Gastroesophageal sphincter (tissue), 4 donors: ENCODE data around the gene HMGCR. TPM values are rescaled to one million over a fixed set of nuclear protein-coding genes. Genes with fewer than 3 reads are reported as not detected.

Experiments used
- ATAC-seq: fragments of 150-250 bp; one replicate; pipeline ENCODE4 v1.9.1; 2016; ENCODE audit warnings: mild to moderate bottlenecking, moderate library complexity
- H3K27ac ChIP-seq, 4 donors: fragments of 200-600 bp; sonication (generic) in 3 of 4; 1 replicate in 3 of 4; 2 replicates in 1 of 4; pipeline ENCODE4 v1.5.1; 2016 to 2019
- H3K27me3 ChIP-seq: fragments of 200-600 bp; sonication (generic); one replicate; pipeline ENCODE4 v1.5.1; 2019
- H3K36me3 ChIP-seq, 2 donors: fragments of 200-600 bp; sonication (generic); one replicate each; pipeline ENCODE4 v1.5.1; 2019; ENCODE audit warnings: control low read depth in 1 of 2
- H3K4me1 ChIP-seq, 3 donors: fragments of 200-600 bp; sonication (generic); 1 replicate in 2 of 3; 2 replicates in 1 of 3; pipeline ENCODE4 v1.5.1; 2016 to 2019; ENCODE audit warnings: control low read depth in 2 of 3
- H3K4me3 ChIP-seq, 2 donors: fragments of 200-600 bp; sonication (generic); one replicate each; pipeline ENCODE4 v1.5.1; 2019; ENCODE audit warnings: mild to moderate bottlenecking in 1 of 2, moderate library complexity in 1 of 2
- H3K9me3 ChIP-seq, 3 donors: fragments of 200-600 bp; sonication (generic); one replicate each; pipeline ENCODE4 v1.5.1; 2017 to 2019; ENCODE audit warnings: control low read depth in 2 of 3
- EP300 ChIP-seq: sonication (generic); formaldehyde crosslinking; IDR thresholded peaks from one replicate; pipeline ENCODE4 v1.6.1; 2017; ENCODE audit warnings: antibody characterized with exemption, mild to moderate bottlenecking
- POLR2A ChIP-seq, 2 donors: fragments of 450-650 bp; IDR thresholded peaks; one replicate each; pipeline ENCODE4 v1.6.1; 2017; ENCODE audit warnings: antibody characterized with exemption in 2 of 2, mild to moderate bottlenecking in 2 of 2, moderate library complexity in 1 of 2
- POLR2AphosphoS5 ChIP-seq: sonication (generic); formaldehyde crosslinking; IDR thresholded peaks from one replicate; pipeline ENCODE4 v1.6.1; 2017; ENCODE audit warnings: antibody characterized with exemption
- WGBS, 2 donors: methylation state at CpG; one replicate each; pipeline ENCODE4 v1.1.5; 2018; ENCODE audit warnings: low coverage in 1 of 2; 5-methylcytosine and 5-hydroxymethylcytosine counted together
- total RNA-seq, 4 donors: library from RNA; depleted of rRNA; stranded (reverse); fragments of >200 nt; gene quantifications; one replicate each; pipeline ENCODE4 v1.1.0, GENCODE V29; 2016
- TF ChIP-seq, protein P1 (sequence below), 4 experiments: fragments of 200-600 bp in 2 of 4; fragments of 450-650 bp in 2 of 4; sonication (generic) in 1 of 4; IDR thresholded peaks; one replicate each; pipeline ENCODE4 v1.5.1; 2017 to 2019; ENCODE audit warnings: antibody characterized with exemption in 4 of 4, mild to moderate bottlenecking in 2 of 4, moderate library complexity in 2 of 4

HMGCR gene
- total RNA-seq, 4 donors from 2014 or later = 10.4 to 14.2 (median 13.5) TPM

GRCh38 chr5:75374394-75374814, 37.4 kb downstream of the HMGCR start:
- no peak for ATAC-seq
- no peak for TF ChIP-seq POLR2A (IDR thresholded peaks at IDR 0.05)
- TF ChIP-seq, protein P1, sequence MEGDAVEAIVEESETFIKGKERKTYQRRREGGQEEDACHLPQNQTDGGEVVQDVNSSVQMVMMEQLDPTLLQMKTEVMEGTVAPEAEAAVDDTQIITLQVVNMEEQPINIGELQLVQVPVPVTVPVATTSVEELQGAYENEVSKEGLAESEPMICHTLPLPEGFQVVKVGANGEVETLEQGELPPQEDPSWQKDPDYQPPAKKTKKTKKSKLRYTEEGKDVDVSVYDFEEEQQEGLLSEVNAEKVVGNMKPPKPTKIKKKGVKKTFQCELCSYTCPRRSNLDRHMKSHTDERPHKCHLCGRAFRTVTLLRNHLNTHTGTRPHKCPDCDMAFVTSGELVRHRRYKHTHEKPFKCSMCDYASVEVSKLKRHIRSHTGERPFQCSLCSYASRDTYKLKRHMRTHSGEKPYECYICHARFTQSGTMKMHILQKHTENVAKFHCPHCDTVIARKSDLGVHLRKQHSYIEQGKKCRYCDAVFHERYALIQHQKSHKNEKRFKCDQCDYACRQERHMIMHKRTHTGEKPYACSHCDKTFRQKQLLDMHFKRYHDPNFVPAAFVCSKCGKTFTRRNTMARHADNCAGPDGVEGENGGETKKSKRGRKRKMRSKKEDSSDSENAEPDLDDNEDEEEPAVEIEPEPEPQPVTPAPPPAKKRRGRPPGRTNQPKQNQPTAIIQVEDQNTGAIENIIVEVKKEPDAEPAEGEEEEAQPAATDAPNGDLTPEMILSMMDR (IDR thresholded peaks at IDR 0.05) = no peak
- no peak for TF ChIP-seq EP300
- TF ChIP-seq POLR2AphosphoS5 = no peak
- H3K27me3 ChIP-seq = no peaks in the 10 kb centered on the region
- H3K27ac ChIP-seq = no peak overlapping the region
- H3K9me3 ChIP-seq = no peaks in the 10 kb centered on the region
- H3K4me3 ChIP-seq = no peak overlapping the region
- peaks cover 0 to 72% of the 10 kb centered on the region in 2 donors for H3K36me3 ChIP-seq
- WGBS, 2 donors = 73 to 90% methylated on average over 3 to 9 of the region's 12 CpGs
- no peaks in the 10 kb centered on the region for H3K4me1 ChIP-seq

GRCh38 chr5:75375414-75375813, 38.4 kb downstream of the HMGCR start:
- Histone ChIP-seq H3K4me1 (no peaks in the 10 kb centered on the region), H3K27ac (no peak overlapping the region), H3K36me3 (peaks cover 0 to 81% of the 10 kb centered on the region in 2 donors), H3K4me3 (no peak overlapping the region), H3K27me3 (no peaks in the 10 kb centered on the region), H3K9me3 (no peaks in the 10 kb centered on the region)
- 100% methylated on average over 3 of the region's 4 CpGs for WGBS, 2 donors
- ATAC-seq = no peak
- TF ChIP-seq POLR2AphosphoS5 (no peak), EP300 (no peak), POLR2A (IDR thresholded peaks at IDR 0.05) (no peak)
- TF ChIP-seq, protein P1 (IDR thresholded peaks at IDR 0.05) = no peak

- Histone ChIP-seq H3K9me3 (no peaks in the 10 kb centered on the region), H3K36me3 (peaks cover 0 to 91% of the 10 kb centered on the region in 2 donors), H3K4me1 (no peaks in the 10 kb centered on the region), H3K4me3 (no peak overlapping the region), H3K27me3 (no peaks in the 10 kb centered on the region), H3K27ac (no peak overlapping the region)
- TF ChIP-seq, protein P1 (IDR thresholded peaks at IDR 0.05) = no peak
- TF ChIP-seq EP300 (no peak), POLR2A (IDR thresholded peaks at IDR 0.05) (no peak), POLR2AphosphoS5 (no peak)
- no peak for ATAC-seq
- WGBS, 2 donors = 93 to 100% methylated on average over 1 of the region's 1 CpG
Observed at GRCh38 chr5:75380099-75380498, 43.1 kb downstream of the HMGCR start.

DNA sequence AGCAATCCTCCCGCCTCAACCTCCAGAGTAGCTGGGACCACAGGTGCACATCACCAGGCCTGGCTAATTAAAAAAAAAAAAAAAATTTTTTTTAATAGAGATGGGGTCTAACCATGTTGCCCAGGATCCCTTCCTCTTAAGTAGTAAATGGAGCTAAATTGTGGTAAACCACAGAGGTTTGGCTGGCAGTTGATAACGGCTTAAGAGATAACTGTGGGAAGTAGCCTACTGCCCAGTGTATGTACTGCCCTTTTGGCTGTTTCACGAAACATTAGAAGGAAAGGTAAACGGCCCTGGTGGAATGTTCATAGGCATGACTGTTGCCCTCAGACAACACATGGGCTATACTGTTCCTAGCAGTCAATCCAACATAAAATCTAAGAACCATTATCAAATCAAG, 44.4 kb downstream of the HMGCR start:
- 76 to 81% methylated on average over 2 to 3 of the region's 4 CpGs for whole genome bisulfite sequencing, 2 donors
- H3K36me3 ChIP-seq = peaks cover 0 to 94% of the 10 kb centered on the region in 2 donors

DNA sequence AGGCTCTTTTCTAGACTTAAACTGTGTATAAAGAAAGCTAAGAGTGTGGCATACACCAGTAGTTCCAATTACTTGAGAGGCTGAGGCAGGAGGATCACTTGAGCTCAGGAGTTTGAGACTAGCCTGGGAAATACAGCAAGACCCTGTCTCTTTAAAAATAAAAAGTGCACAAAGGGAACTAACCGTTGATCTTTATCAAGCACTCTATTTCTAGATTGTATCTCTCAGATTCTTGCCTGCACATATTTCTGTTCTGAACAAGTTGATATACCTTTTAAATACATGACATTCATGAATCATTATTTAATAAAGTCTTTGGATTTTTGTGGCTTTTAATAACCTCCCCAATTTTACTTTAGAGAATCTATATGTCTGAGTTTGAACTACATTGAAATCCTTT, 47.2 kb downstream of the HMGCR start:
- H3K4me1 ChIP-seq = no peaks in the 10 kb centered on the region
- no peak for TF ChIP-seq POLR2A (IDR thresholded peaks at IDR 0.05)
- no peak for TF ChIP-seq POLR2AphosphoS5
- no peak for TF ChIP-seq EP300
- peaks cover 0 to 99% of the 10 kb centered on the region in 2 donors for H3K36me3 ChIP-seq
- no peak overlapping the region for H3K4me3 ChIP-seq
- no peaks in the 10 kb centered on the region for H3K27me3 ChIP-seq
- ATAC-seq = no peak
- H3K27ac ChIP-seq = no peak overlapping the region
- WGBS, 2 donors = 67% methylated on average over 1 of the region's 1 CpG
- no peaks in the 10 kb centered on the region for H3K9me3 ChIP-seq

More for the DNA sequence above, 44.4 kb downstream of the HMGCR start:
- ATAC-seq = no peak
- Histone ChIP-seq H3K4me3 (no peak overlapping the region), H3K9me3 (no peaks in the 10 kb centered on the region), H3K27ac (no peak overlapping the region), H3K27me3 (no peaks in the 10 kb centered on the region), H3K4me1 (no peaks in the 10 kb centered on the region)
- TF ChIP-seq POLR2AphosphoS5 (no peak), POLR2A (IDR thresholded peaks at IDR 0.05) (no peak), EP300 (no peak)
- TF ChIP-seq, protein P1 (IDR thresholded peaks at IDR 0.05) = no peak
